GM12872 (cell line): ENCODE results near the gene PEX10.

Experiments used
- TF ChIP-seq, protein P1 (sequence below): IDR thresholded peaks from 3 replicates; pipeline ENCODE4 v1.5.1; 2011; ENCODE audit warnings: low read depth, mild to moderate bottlenecking, low read length, moderate library complexity; ENCODE audit not compliant: insufficient read depth

Gene PEX10

DNA sequence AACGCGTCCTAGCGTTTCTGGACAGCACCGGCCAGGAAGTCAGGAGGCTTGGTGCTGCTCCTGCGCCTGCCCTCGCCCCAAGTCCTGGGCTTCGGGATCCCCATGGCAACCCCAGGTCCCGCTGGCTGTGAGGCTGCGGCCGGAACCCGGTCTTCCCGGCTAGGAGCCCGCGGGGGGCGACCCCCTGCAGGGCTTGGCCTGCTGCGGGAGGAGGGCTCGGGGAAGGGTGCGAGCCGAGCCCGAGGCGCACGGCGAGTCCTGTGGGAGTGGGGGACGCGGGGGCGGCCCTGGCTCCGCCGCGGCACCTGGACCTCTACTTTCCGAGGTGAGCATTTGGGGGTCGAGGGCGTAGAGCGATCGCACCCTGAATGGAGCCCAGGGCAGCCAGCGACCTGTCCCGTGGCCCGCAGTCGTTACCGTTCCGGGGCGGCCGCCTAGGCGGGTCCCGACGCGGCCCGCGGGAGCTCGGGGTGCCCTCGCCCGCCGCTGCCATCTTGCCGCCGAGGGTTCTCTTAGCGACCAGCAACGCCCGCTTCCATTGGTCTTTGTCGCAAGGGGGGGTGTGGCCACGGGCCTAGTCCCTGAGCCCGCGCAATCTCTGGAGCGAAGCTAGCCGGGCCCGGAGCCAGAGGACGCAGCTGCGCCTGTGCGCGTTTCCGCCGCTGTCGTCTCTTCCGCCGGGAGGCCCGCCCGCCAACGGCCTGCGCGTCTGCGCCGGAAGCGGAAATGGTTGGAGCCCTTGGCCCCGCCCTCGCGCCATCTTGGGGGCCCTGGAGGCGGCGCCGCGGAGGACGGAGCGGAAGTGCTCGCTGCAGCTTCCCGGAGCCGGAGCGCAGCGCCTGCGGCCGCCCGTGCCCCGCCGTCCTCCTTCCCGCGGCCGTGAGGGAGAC, 21.1 kb downstream of the PEX10 start, which contains the start of the genes MORN1 and RER1:
Gene MORN1 (minus strand): TSS at position 514 of the 890 bp plus-strand sequence. CDS start 21 bp downstream, at position 493.
Gene RER1 (plus strand): TSS at position 801 of the 890 bp plus-strand sequence. CDS start 3,950 bp downstream, outside the sequence.
- TF ChIP-seq, protein P1, sequence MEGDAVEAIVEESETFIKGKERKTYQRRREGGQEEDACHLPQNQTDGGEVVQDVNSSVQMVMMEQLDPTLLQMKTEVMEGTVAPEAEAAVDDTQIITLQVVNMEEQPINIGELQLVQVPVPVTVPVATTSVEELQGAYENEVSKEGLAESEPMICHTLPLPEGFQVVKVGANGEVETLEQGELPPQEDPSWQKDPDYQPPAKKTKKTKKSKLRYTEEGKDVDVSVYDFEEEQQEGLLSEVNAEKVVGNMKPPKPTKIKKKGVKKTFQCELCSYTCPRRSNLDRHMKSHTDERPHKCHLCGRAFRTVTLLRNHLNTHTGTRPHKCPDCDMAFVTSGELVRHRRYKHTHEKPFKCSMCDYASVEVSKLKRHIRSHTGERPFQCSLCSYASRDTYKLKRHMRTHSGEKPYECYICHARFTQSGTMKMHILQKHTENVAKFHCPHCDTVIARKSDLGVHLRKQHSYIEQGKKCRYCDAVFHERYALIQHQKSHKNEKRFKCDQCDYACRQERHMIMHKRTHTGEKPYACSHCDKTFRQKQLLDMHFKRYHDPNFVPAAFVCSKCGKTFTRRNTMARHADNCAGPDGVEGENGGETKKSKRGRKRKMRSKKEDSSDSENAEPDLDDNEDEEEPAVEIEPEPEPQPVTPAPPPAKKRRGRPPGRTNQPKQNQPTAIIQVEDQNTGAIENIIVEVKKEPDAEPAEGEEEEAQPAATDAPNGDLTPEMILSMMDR, result no peak

- TF ChIP-seq, protein P1, result no peak
These were observed 22.7 kb downstream of the PEX10 start for GRCh38 chr1:2389644-2390043.

GRCh38 chr1:2388004-2388913, 24.1 kb downstream of the PEX10 start:
- TF ChIP-seq, protein P1, result no peak

GRCh38 chr1:2386636-2387611, 25.4 kb downstream of the PEX10 start:
- TF ChIP-seq, protein P1, result no peak

DNA sequence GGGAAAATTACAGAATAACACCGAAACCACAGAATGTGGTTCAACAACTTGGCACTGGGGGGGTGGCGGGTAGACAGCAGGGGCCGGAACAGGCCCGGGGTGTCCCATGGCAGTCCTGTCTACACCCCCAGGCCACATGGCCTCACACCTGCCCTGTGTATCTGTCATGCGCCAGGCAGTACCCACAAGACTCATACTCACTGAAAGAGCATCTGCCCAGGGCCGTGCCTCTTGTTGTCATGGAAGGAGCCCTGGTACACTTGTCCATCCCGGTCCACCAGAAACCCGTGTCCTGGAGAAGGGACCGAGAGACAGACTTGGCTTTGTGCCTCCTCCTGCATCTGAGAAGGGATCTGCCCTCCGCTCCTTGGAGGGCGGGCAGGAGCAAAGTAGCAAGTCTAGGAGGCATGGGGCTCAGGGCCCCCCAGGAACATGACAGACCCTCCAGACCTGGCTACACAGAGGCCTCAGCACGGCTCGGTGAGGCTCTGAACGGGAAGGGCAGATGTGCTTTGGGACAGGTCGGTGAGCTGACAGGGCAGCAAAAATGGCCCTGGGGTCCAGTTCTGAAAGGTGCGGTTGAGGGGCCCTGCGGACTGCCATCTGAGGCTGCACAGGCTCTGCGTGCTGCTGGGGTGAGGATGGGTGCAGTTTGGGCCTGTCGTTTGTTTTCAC, 26.6 kb downstream of the PEX10 start:
- TF ChIP-seq, protein P1, result no peak

DNA sequence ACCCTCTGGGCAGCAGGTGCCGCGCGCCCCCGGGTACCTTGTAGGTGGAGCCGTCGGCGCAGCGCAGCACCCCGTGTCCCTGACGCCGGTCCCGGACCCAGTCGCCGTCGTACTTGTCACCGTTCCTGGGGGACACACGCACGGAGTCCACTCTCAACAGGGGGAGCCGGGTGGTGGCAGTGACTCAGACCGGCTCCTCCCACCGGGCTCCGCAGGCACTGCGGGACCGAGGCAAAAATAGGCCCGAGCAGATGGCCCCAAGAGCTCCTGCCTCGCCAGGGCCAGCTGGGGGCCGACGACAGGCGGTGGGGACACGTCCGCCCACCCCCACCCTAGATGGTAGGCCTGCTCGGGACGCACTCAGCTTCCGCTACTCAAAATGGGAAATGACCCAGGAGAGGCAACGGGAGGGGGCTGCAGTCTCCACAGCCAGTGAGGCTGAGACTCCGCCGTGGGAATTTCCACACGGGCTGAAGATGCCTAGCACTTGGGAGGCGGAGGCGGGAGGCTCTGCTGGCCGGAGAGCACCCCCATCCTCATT, 27.4 kb downstream of the PEX10 start:
- TF ChIP-seq, protein P1, result no peak
